SK-N-SH treated with all-trans-retinoic acid at 6 μM for 48 hours (cell line): Measurements from ENCODE around the gene ZNF506.
"Not testable (repeated sequence)": the region's sequence is repeated elsewhere in the genome, so short reads cannot be mapped to it uniquely, and the experiment has no call there.

Source experiments
- ATAC-seq: fragments of 200-7000 bp; cut with Tn5 transposase; 3 replicates; pipeline ENCODE4 v1.9.1; 2020; ENCODE audit warnings: mild to moderate bottlenecking, moderate library complexity
- ARNTL ChIP-seq: fragments of 450-650 bp; formaldehyde crosslinking; IDR thresholded peaks from 2 replicates; pipeline ENCODE4 v1.5.0; 2020; ENCODE audit warnings: low read depth, mild to moderate bottlenecking, moderate library complexity, borderline replicate concordance
- BACH2 ChIP-seq: fragments of 250-450 bp; sonication (Bioruptor Pico); IDR thresholded peaks from 2 replicates; pipeline ENCODE4 v1.9.0; 2021; ENCODE audit warnings: mild to moderate bottlenecking, borderline replicate concordance
- CSDC2 ChIP-seq: fragments of 250-450 bp; sonication (Bioruptor Pico); IDR thresholded peaks from 2 replicates; pipeline ENCODE4 v1.5.0; 2020; ENCODE audit warnings: mild to moderate bottlenecking, moderate library complexity
- GLIS3 ChIP-seq: fragments of 250-450 bp; sonication (Bioruptor Pico); IDR thresholded peaks from 2 replicates; pipeline ENCODE4 v1.5.0; 2020; ENCODE audit warnings: mild to moderate bottlenecking, moderate library complexity
- ISL1 ChIP-seq: fragments of 250-450 bp; sonication (Bioruptor Pico); IDR thresholded peaks from 2 replicates; pipeline ENCODE4 v2.1.2; 2022; ENCODE audit warnings: mild to moderate bottlenecking, moderate library complexity
- PATZ1 ChIP-seq: fragments of 250-450 bp; sonication (Bioruptor Pico); IDR thresholded peaks from 2 replicates; pipeline ENCODE4 v1.8.0; 2020; ENCODE audit warnings: mild to moderate bottlenecking, moderate library complexity, borderline replicate concordance
- RARB ChIP-seq: fragments of 250-450 bp; sonication (Bioruptor Pico); IDR thresholded peaks from 2 replicates; pipeline ENCODE4 v1.8.0; 2021; ENCODE audit warnings: mild to moderate bottlenecking, moderate library complexity
- SNAI2 ChIP-seq: fragments of 250-450 bp; sonication (Bioruptor Pico); IDR thresholded peaks from 2 replicates; pipeline ENCODE4 v1.5.0; 2020; ENCODE audit warnings: mild to moderate bottlenecking, moderate library complexity
- TOX ChIP-seq: fragments of 250-450 bp; sonication (Bioruptor Pico); IDR thresholded peaks from 2 replicates; pipeline ENCODE4 v1.8.0; 2021; ENCODE audit warnings: mild to moderate bottlenecking, moderate library complexity, borderline replicate concordance
- ZFP3 ChIP-seq: fragments of 250-450 bp; sonication (Bioruptor Pico); IDR thresholded peaks from 2 replicates; pipeline ENCODE4 v1.5.0; 2020; ENCODE audit warnings: mild to moderate bottlenecking, moderate library complexity
- ZNF8 ChIP-seq: fragments of 450-650 bp; formaldehyde crosslinking; IDR thresholded peaks from 2 replicates; pipeline ENCODE4 v1.5.0; 2020; ENCODE audit warnings: mild to moderate bottlenecking, moderate library complexity
- TF ChIP-seq, protein P1 (sequence below): fragments of 250-450 bp; sonication (Bioruptor Pico); IDR thresholded peaks from 2 replicates; pipeline ENCODE4 v1.5.1; 2020; ENCODE audit warnings: low read depth, mild to moderate bottlenecking, moderate library complexity
- TF ChIP-seq, protein P2 (sequence below): fragments of 250-450 bp; sonication (Bioruptor Pico); IDR thresholded peaks from 2 replicates; pipeline ENCODE4 v1.5.0; 2020; ENCODE audit warnings: mild to moderate bottlenecking, moderate library complexity
- TF ChIP-seq, protein P3 (sequence below): fragments of 250-450 bp; sonication (Bioruptor Pico); IDR thresholded peaks from 2 replicates; pipeline ENCODE4 v1.5.1; 2021; ENCODE audit warnings: mild to moderate bottlenecking, moderate library complexity

ZNF506 gene

DNA sequence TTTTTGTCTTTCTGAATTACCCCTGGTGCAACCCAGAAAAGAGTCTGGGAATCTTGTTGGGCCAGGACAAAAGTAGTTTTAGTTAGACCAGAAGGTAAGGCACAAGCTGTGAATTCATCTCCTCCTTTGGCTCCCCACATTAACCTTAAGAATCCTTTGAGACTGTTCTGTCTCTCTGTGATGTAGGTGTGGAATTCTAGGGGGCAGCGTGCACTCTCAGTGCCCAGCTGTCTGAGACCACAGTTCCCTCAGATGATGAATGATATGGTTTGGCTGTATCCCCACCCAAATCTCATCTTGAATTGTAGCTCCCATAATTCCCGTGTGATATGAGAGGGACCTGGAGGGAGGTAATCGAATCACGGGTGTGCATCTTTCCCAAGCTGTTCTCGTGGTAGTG lies 43.9 kb downstream of the ZNF506 start:
- TF ChIP-seq RARB (CRISPR knock-in tag): no peak
- no peak for TF ChIP-seq TOX
- no peak for TF ChIP-seq PATZ1 (CRISPR knock-in tag)
- no peak for TF ChIP-seq BACH2 (CRISPR knock-in tag)
- TF ChIP-seq, protein P1, sequence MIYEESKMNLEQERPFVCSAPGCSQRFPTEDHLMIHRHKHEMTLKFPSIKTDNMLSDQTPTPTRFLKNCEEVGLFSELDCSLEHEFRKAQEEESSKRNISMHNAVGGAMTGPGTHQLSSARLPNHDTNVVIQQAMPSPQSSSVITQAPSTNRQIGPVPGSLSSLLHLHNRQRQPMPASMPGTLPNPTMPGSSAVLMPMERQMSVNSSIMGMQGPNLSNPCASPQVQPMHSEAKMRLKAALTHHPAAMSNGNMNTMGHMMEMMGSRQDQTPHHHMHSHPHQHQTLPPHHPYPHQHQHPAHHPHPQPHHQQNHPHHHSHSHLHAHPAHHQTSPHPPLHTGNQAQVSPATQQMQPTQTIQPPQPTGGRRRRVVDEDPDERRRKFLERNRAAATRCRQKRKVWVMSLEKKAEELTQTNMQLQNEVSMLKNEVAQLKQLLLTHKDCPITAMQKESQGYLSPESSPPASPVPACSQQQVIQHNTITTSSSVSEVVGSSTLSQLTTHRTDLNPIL (CRISPR knock-in tag): no peak

GRCh38 chr19:19776206-19777008 lies 45.1 kb downstream of the ZNF506 start:
- TF ChIP-seq, protein P2, sequence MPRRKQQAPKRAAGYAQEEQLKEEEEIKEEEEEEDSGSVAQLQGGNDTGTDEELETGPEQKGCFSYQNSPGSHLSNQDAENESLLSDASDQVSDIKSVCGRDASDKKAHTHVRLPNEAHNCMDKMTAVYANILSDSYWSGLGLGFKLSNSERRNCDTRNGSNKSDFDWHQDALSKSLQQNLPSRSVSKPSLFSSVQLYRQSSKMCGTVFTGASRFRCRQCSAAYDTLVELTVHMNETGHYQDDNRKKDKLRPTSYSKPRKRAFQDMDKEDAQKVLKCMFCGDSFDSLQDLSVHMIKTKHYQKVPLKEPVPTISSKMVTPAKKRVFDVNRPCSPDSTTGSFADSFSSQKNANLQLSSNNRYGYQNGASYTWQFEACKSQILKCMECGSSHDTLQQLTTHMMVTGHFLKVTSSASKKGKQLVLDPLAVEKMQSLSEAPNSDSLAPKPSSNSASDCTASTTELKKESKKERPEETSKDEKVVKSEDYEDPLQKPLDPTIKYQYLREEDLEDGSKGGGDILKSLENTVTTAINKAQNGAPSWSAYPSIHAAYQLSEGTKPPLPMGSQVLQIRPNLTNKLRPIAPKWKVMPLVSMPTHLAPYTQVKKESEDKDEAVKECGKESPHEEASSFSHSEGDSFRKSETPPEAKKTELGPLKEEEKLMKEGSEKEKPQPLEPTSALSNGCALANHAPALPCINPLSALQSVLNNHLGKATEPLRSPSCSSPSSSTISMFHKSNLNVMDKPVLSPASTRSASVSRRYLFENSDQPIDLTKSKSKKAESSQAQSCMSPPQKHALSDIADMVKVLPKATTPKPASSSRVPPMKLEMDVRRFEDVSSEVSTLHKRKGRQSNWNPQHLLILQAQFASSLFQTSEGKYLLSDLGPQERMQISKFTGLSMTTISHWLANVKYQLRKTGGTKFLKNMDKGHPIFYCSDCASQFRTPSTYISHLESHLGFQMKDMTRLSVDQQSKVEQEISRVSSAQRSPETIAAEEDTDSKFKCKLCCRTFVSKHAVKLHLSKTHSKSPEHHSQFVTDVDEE (CRISPR knock-in tag): peak; percentile 58; the same call in 1 of the 2 replicates
- TF ChIP-seq ZFP3: no peak

More for the DNA sequence above, 43.9 kb downstream of the ZNF506 start:
- no peak for ATAC-seq

GRCh38 chr19:19775891-19776205 lies 45.7 kb downstream of the ZNF506 start:
- peak; percentile 20 for ATAC-seq
- TF ChIP-seq CSDC2 (CRISPR knock-in tag) (no peak), SNAI2 (no peak), ARNTL (CRISPR knock-in tag) (no peak), ISL1 (CRISPR knock-in tag) (no peak)
- TF ChIP-seq, protein P3, sequence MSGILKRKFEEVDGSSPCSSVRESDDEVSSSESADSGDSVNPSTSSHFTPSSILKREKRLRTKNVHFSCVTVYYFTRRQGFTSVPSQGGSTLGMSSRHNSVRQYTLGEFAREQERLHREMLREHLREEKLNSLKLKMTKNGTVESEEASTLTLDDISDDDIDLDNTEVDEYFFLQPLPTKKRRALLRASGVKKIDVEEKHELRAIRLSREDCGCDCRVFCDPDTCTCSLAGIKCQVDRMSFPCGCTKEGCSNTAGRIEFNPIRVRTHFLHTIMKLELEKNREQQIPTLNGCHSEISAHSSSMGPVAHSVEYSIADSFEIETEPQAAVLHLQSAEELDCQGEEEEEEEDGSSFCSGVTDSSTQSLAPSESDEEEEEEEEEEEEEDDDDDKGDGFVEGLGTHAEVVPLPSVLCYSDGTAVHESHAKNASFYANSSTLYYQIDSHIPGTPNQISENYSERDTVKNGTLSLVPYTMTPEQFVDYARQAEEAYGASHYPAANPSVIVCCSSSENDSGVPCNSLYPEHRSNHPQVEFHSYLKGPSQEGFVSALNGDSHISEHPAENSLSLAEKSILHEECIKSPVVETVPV (CRISPR knock-in tag): no peak
- TF ChIP-seq, all 23 proteins: peak for 0

More at GRCh38 chr19:19776206-19777008, 45.1 kb downstream of the ZNF506 start:
- peak; percentile 99 for ATAC-seq

DNA sequence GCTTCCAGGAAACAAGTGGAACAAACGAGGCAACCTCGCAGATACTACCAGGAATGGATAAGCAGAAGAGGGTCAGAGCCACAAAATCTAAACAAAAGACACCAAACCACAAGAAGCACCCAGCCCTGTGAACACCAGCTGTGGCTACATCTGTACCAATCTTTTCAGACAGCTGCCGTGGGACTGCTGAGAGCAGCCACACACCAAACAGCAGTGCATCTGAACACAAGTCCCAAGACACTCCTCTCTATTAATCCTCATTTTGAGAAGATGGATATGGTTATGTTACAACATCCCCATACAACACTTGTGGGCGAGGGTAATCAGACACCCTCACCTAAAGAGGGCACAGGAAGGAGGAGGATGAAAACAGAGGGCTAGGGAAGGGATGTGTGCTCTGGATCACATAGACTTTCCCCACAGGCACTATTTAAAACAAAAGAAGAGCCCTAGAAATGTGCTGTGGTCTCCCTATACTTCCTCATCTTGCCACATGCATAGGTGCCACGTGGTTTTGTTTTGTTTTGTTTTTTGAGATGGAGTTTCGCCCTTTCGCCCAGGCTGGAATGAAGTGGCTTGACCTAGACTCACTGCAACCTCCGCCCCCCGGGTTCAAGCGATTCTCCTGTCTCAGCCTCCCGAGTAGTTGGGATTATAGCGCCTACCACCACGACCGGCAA lies 47.1 kb downstream of the ZNF506 start:
- no peak for ATAC-seq

DNA sequence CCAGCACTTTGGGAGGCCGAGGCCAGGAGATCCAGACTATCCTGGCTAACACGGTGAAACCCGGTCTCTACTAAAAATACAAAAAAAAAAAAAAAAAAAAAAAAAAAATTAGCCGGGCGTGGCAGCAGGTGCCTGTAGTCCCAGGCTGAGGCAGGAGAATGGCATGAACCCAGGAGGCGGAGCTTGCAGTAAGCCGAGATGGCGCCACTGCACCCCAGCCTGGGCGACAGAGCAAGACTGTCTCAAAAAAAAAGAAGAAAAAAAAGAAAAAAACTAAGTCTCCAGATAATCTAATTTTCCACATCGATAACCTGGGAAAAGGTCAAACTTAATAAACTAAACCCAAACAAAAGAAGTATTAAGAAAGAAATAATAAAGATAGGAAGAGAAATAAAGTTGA lies 49.6 kb downstream of the ZNF506 start:
- ATAC-seq: not testable (repeated sequence)

More for the DNA sequence above, 47.1 kb downstream of the ZNF506 start:
- TF ChIP-seq GLIS3: no peak
- TF ChIP-seq BACH2 (CRISPR knock-in tag): no peak
- TF ChIP-seq SNAI2: no peak
- TF ChIP-seq, protein P3 (CRISPR knock-in tag): no peak
- TF ChIP-seq ZNF8 (CRISPR knock-in tag): no peak
- TF ChIP-seq ARNTL (CRISPR knock-in tag): no peak
- TF ChIP-seq TOX: no peak
- TF ChIP-seq RARB (CRISPR knock-in tag): no peak
- TF ChIP-seq, protein P2 (CRISPR knock-in tag): no peak

- not testable (repeated sequence) for ATAC-seq
Observed at GRCh38 chr19:19769971-19770370, 51.6 kb downstream of the ZNF506 start.
